Measurements from ENCODE around the gene PCBP4. TPM values are rescaled to one million over a fixed set of nuclear protein-coding genes. Genes with fewer than 3 reads are reported as not detected.

PCBP4 gene
- total RNA-seq, 1 donor from 2014 or later = 21.1 TPM

- Mint-ChIP-seq H3K27ac (peak overlapping the region; percentile 67), H3K36me3 (ENCODE audit: low read depth) (peaks cover 20% of the 10 kb centered on the region), H3K9me3 (no peaks in the 10 kb centered on the region), H3K4me3 (ENCODE audit: low read depth) (no peak overlapping the region), H3K4me1 (ENCODE audit: low read depth) (peaks cover 19% of the 10 kb centered on the region), H3K27me3 (ENCODE audit: low read depth) (no peaks in the 10 kb centered on the region)
- no peak for DNase-seq (ENCODE audit: low spot score)
- intact Hi-C loops (cut with micrococcal nuclease) = loop anchor here (2.0 to 5.0 kb wide), 3 partner anchors 51 to 1376 kb away; partner anchors contain the start of genes C3orf18, HEMK1, POC1A and RPL29
These were observed 23.5 kb downstream of the PCBP4 start for GRCh38 chr3:51943451-51944391.

- H3K4me1 Mint-ChIP-seq (ENCODE audit: low read depth) = peaks cover 22% of the 10 kb centered on the region
- no peaks in the 10 kb centered on the region for H3K27me3 Mint-ChIP-seq (ENCODE audit: low read depth)
- peak; percentile 59 for DNase-seq (ENCODE audit: low spot score)
- peak overlapping the region; percentile 76 for H3K4me3 Mint-ChIP-seq (ENCODE audit: low read depth)
- H3K9me3 Mint-ChIP-seq = no peaks in the 10 kb centered on the region
- H3K36me3 Mint-ChIP-seq (ENCODE audit: low read depth) = peaks cover 28% of the 10 kb centered on the region
- intact Hi-C loops (cut with micrococcal nuclease) = loop anchor here (1.0 to 5.0 kb wide), 6 partner anchors 31 to 1376 kb away; partner anchors contain the start of genes ABHD14B, ACY1, C3orf18 and HEMK1
- H3K27ac Mint-ChIP-seq = peak overlapping the region; percentile 86
These were observed 24.4 kb downstream of the PCBP4 start for GRCh38 chr3:51942603-51943450.

- peak; percentile 100 for DNase-seq (ENCODE audit: low spot score)
- no peaks in the 10 kb centered on the region for H3K9me3 Mint-ChIP-seq
- peak within 1 kb of the TSS; percentile 76 for H3K4me3 Mint-ChIP-seq (ENCODE audit: low read depth)
- intact Hi-C loops (cut with micrococcal nuclease) = loop anchor here (1.0 to 5.0 kb wide), 8 partner anchors 32 to 1375 kb away; partner anchors contain the start of genes ABHD14B, ACY1, C3orf18 and HEMK1
- H3K27ac Mint-ChIP-seq = peak within 1 kb of the TSS; percentile 86
- H3K27me3 Mint-ChIP-seq (ENCODE audit: low read depth) = no peaks in the 10 kb centered on the region
- H3K4me1 Mint-ChIP-seq (ENCODE audit: low read depth) = peaks cover 22% of the 10 kb centered on the region
- H3K36me3 Mint-ChIP-seq (ENCODE audit: low read depth) = peaks cover 37% of the 10 kb centered on the region
These were observed 25.3 kb downstream of the PCBP4 start, which contains the start of the genes PARP3 and RRP9 for GRCh38 chr3:51941798-51942602. Gene PARP3 (plus strand): TSS chr3:51942363. CDS start chr3:51943356, 993 bp downstream. Gene RRP9 (minus strand): TSS chr3:51941904. CDS start chr3:51941867, 37 bp downstream.

- H3K27ac Mint-ChIP-seq = peak overlapping the region; percentile 68
- H3K27me3 Mint-ChIP-seq (ENCODE audit: low read depth) = no peaks in the 10 kb centered on the region
- H3K4me1 Mint-ChIP-seq (ENCODE audit: low read depth) = peaks cover 22% of the 10 kb centered on the region
- DNase-seq (ENCODE audit: low spot score) = no peak
- peak overlapping the region; percentile 76 for H3K4me3 Mint-ChIP-seq (ENCODE audit: low read depth)
- H3K9me3 Mint-ChIP-seq = no peaks in the 10 kb centered on the region
- peaks cover 41% of the 10 kb centered on the region for H3K36me3 Mint-ChIP-seq (ENCODE audit: low read depth)
- intact Hi-C loops (cut with micrococcal nuclease) = loop anchor here (1.0 to 5.0 kb wide), 4 partner anchors 116 to 1374 kb away; partner anchors contain the start of genes C3orf18, HEMK1, POC1A and TEX264
These were observed 25.8 kb downstream of the PCBP4 start for GRCh38 chr3:51941463-51941797.

GRCh38 chr3:51940648-51941462 lies 26.4 kb downstream of the PCBP4 start:
- Mint-ChIP-seq H3K9me3 (no peaks in the 10 kb centered on the region), H3K4me1 (ENCODE audit: low read depth) (peaks cover 22% of the 10 kb centered on the region), H3K4me3 (ENCODE audit: low read depth) (peak overlapping the region; percentile 76), H3K27me3 (ENCODE audit: low read depth) (no peaks in the 10 kb centered on the region), H3K27ac (peak overlapping the region; percentile 68), H3K36me3 (ENCODE audit: low read depth) (peaks cover 45% of the 10 kb centered on the region)
- intact Hi-C loops (cut with micrococcal nuclease) = loop anchor here (1.0 to 5.0 kb wide), 4 partner anchors 116 to 1374 kb away; partner anchors contain the start of genes C3orf18, HEMK1, POC1A and TEX264
- DNase-seq (ENCODE audit: low spot score) = no peak

- Mint-ChIP-seq H3K27me3 (ENCODE audit: low read depth) (no peaks in the 10 kb centered on the region), H3K27ac (no peak overlapping the region), H3K4me1 (ENCODE audit: low read depth) (peaks cover 22% of the 10 kb centered on the region), H3K36me3 (ENCODE audit: low read depth) (peaks cover 62% of the 10 kb centered on the region), H3K9me3 (no peaks in the 10 kb centered on the region), H3K4me3 (ENCODE audit: low read depth) (peak overlapping the region; percentile 43)
- DNase-seq (ENCODE audit: low spot score) = no peak
- intact Hi-C loops (cut with micrococcal nuclease) = no loop called here
These were observed 28.4 kb downstream of the PCBP4 start for GRCh38 chr3:51938780-51939425.

GRCh38 chr3:51937611-51938450 lies 29.4 kb downstream of the PCBP4 start:
- Mint-ChIP-seq H3K9me3 (no peaks in the 10 kb centered on the region), H3K4me1 (ENCODE audit: low read depth) (peaks cover 19% of the 10 kb centered on the region), H3K4me3 (ENCODE audit: low read depth) (no peak overlapping the region), H3K27ac (no peak overlapping the region), H3K27me3 (ENCODE audit: low read depth) (no peaks in the 10 kb centered on the region), H3K36me3 (ENCODE audit: low read depth) (peaks cover 70% of the 10 kb centered on the region)
- DNase-seq (ENCODE audit: low spot score) = no peak
- intact Hi-C loops (cut with micrococcal nuclease) = no loop called here

- intact Hi-C loops (cut with micrococcal nuclease) = no loop called here
- Mint-ChIP-seq H3K9me3 (no peaks in the 10 kb centered on the region), H3K4me3 (ENCODE audit: low read depth) (no peak overlapping the region), H3K27ac (no peak overlapping the region), H3K4me1 (ENCODE audit: low read depth) (peaks cover 18% of the 10 kb centered on the region), H3K36me3 (ENCODE audit: low read depth) (peaks cover 72% of the 10 kb centered on the region), H3K27me3 (ENCODE audit: low read depth) (no peaks in the 10 kb centered on the region)
- no peak for DNase-seq (ENCODE audit: low spot score)
These were observed 30.2 kb downstream of the PCBP4 start for GRCh38 chr3:51937014-51937413.

GRCh38 chr3:51935886-51936755 lies 31.1 kb downstream of the PCBP4 start:
- no peaks in the 10 kb centered on the region for H3K27me3 Mint-ChIP-seq (ENCODE audit: low read depth)
- no peaks in the 10 kb centered on the region for H3K9me3 Mint-ChIP-seq
- no peak overlapping the region for H3K4me3 Mint-ChIP-seq (ENCODE audit: low read depth)
- H3K4me1 Mint-ChIP-seq (ENCODE audit: low read depth) = peaks cover 17% of the 10 kb centered on the region
- peaks cover 70% of the 10 kb centered on the region for H3K36me3 Mint-ChIP-seq (ENCODE audit: low read depth)
- intact Hi-C loops (cut with micrococcal nuclease) = no loop called here
- no peak overlapping the region for H3K27ac Mint-ChIP-seq
- no peak for DNase-seq (ENCODE audit: low spot score)

Measured in activated T-helper 2 cell treated with anti-CD3 and anti-CD28 coated beads, Interferon-gamma antibody, Interleukin-2, Interleukin-4, amounts not matched to agents 10 μg/mL and 5 μg/mL and 100 μg/mL, durations not matched to agents 14 hours and 24 hours and 36 hours (primary cell).